Activated naive CD8-positive, alpha-beta T cell treated with anti-CD3 and anti-CD28 coated beads, Interleukin-2, amount 50 U/mL, for 16 hours (primary cell): ENCODE measurements around the gene IFRD1.
"Not testable (repeated sequence)": the region's sequence is repeated elsewhere in the genome, so short reads cannot be mapped to it uniquely, and the experiment has no call there.

Experiments
- DNase-seq: peaks from one replicate; pipeline ENCODE4 v3.0.0-alpha.2; 2020; ENCODE audit warnings: low read depth, low spot score

IFRD1 gene

DNA sequence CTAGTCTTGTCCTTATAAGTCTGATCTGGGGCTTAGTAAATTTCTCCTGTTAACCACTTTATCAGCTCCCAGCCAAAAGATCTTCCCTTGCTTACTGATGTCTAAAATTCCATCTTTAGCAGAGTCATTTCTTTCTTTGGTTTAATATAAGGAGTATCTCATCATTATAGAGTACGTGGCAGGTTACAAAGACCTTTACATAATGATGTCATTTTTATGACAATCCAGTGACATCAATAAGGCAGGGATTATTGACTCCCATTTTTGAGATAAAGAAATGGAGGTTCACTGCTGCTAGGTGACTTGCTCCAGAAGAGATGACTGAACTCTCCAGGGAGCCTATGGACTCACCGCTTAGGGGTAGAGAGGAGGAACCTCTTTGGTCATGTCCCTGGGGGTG, 8.1 kb upstream of the IFRD1 start:
- DNase-seq: no peak

- DNase-seq: no peak
Measured at GRCh38 chr7:112444505-112444904, 5.8 kb upstream of the IFRD1 start.

DNA sequence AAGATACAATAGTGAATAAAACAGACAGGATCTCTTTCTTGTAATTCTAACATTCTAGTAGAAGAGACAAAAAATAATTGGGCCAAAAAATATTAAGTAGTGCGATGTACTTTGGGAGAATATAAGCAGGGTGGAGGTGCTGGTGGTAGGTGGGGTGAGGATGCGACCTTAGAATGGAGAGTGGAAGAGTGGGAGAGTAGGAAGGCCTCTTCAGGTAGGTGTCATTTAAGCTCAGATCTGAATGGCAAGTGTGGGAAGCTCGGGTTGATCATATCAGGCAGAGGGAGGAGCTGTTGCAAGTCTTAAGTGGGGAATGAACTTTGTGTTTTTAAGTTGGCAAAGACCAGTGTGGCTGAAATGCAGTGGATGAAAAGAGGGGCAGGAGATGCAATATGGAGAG, 3.8 kb upstream of the IFRD1 start:
- DNase-seq: no peak

- DNase-seq: no peak
Measured at GRCh38 chr7:112447406-112447805, 2.9 kb upstream of the IFRD1 start.

DNA sequence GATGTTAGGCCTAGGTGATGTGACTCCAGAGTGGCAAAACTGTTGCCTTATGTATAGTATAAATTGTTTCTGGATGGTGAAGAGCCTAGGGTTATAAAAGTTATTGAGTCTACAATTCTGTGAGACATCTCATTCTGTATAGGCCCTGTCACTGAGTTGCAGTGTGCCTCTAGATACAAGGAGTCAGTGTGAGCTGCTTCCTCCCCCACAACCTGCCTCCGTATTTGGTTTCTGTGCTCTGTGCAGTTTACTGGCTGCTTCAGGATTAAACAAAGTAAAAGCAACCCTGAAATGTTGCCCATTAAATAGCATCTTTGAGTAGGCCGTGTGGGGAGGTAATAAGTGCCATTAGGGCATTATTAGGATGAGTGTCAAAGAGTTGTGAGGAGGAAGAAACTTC, 1.9 kb upstream of the IFRD1 start:
- DNase-seq: no peak

GRCh38 chr7:112448891-112449290, 1.4 kb upstream of the IFRD1 start:
- no peak for DNase-seq

- peak; percentile 7 for DNase-seq
Measured at GRCh38 chr7:112449353-112449752, 907 bp upstream of the IFRD1 start.

DNA sequence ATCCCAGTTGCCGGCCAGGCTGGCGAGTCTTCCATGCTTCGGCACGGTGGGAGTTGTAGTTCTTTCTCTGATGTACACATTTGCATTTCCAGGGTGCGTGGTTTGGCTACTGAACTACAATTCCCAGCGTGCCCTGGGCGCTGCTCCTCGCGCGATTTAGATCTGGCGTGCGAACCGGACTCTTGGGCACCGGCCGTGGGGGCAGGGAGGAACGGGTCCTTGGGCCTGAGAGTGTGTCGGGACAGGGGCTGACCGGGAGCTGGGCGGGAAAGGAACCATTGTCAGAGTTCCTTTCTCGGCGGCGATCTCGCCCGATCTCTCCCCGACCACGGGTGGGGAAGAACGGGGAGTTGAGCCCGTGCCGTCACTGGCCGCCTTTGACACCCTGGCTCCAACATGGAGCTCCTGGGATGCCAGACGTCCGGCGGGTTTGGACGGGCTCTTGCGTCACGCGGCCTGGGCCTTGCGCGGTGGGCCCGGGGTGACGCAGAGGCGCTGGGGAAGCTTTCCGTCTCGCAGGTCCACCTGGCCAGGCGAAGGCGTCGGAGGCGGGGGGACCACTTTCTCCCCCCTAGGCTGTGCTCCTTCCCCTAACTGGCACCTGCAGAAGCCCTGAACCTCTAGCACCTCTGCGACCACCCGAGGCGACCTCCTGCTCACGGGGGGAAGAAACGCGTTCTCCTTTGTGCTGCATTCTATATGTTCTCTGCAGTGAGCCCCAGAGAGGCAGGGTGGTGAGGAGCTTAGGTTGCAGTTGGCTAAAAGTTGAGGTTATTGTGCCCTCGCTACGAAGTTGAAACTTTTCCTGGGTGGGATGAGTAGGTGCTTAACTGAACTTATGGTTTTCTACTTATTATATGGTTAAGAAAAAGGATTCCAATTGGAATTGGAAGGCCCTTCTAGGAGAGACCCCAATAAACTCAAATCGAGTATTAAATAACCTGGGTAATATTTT, 824 bp downstream of the IFRD1 start:
- DNase-seq: peak; percentile 62

DNA sequence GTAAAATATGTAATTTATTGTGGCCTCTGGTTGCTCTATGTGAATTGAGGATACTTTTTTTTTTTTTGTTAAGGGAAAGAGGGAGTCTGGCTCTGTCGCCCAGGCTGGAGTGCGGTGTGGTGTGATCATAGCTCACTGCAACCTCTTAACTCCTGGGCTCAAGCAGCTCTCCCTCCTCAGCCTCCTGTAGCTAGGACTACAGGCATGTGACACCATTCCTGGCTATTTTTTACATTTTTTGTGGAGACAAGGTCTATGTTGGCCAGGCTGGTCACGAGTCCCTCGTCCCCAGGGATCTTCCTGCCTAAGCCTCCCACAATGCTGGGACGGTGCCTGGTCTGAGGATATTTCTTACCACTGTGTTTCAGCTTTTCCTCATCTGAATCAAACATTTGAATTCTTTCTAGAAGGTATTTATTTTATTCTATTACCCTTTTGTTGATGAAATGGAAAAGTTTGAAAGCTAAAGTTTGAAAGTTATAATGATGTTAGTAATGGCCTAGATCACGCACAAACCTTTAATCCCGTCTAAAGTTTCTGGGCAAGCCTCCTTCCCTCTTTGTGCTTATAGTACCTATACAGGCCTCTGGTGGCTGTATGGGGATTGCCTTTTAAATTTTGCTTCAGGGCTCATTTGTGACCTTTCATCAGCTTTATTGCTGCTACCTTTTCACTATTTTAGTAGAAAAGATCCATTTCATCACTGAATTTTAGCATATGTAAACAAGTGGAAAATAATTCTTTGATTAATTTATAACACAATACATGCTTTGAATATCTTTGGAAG, 2.0 kb downstream of the IFRD1 start:
- DNase-seq: no peak

GRCh38 chr7:112453505-112454171, 3.4 kb downstream of the IFRD1 start:
- no peak for DNase-seq

GRCh38 chr7:112454191-112454590, 3.9 kb downstream of the IFRD1 start:
- DNase-seq: not testable (repeated sequence)

- DNase-seq: no peak
Measured at GRCh38 chr7:112459645-112460044, 9.4 kb downstream of the IFRD1 start.

GRCh38 chr7:112462236-112462635, 12.0 kb downstream of the IFRD1 start:
- DNase-seq: no peak

DNA sequence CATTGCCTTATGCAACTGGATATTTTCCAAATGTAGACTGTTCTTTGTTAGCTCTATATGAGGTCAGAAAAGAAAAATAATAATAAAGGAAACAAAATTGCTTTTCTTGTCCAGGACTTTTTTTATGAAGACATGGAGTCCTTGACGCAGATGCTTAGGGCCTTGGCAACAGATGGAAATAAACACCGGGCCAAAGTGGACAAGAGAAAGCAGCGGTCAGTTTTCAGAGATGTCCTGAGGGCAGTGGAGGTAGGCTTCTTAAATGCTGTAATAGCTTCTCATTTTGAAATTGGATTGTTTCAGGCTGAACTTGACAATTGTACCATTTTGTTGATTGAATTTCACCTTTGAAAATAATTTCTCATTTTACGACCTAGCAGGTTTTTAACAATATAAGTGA, 17.6 kb downstream of the IFRD1 start:
- no peak for DNase-seq

- no peak for DNase-seq
Measured at GRCh38 chr7:112470194-112470593, 19.9 kb downstream of the IFRD1 start.

DNA sequence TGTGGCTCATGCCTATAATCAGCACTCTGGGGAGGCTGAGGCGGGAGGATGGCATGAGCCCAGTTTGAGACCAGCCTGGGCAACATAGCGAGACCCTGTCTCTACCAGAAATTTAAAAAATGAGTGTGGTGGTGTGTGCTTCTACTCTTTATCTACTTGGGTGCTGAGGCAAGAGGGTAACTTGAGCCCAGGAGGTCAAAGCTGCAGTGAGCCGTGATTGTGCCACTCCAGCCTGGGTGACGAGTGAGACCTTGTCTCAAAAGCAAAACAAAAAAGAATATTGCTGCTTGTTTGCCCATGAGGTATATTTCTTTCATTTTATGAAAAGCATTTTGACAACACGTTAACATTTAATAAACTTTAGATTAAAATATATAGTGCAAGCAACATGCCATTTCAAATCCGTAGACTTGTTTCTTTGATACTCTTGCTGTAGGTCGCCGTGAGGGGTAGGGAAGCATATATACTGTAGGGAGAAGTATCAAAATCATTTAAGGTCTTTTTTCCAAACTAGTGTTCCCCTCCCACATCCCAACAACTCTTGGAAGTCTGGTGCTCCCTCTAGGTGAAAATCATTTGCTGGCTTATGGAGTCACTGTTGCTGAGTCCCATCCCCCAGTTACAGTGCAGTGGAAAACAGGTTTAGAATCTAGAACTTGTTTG, 26.3 kb downstream of the IFRD1 start:
- no peak for DNase-seq

DNA sequence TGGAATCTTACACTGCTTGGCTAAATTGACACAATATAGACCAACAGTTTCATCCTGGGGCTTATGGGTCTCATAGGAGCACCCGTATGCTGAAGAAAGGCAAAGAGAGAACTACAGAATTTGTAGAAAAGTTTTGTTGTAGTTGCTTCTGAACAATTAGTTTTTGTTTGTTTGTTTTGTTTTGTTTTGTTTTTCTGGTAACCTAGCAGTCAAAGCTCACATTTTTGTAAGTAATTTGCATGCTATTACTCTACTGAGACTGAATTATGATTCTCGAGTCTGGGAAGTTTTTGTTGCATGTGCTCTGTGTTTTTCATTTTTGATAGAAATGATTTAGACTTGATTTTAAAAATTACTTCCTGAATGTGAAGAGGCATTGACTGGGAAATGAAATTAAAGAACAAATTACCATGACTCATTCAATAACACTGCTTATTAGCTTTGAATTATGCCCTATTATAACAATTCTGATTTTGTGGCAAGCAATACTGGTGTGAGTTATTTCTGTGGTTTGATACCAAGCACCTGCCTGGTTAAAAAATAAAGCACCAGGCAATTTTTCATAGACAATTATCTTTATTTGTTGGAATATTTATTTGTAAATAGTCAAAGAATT, 31.0 kb downstream of the IFRD1 start:
- DNase-seq: no peak

GRCh38 chr7:112481833-112482670, 31.8 kb downstream of the IFRD1 start:
- no peak for DNase-seq

DNA sequence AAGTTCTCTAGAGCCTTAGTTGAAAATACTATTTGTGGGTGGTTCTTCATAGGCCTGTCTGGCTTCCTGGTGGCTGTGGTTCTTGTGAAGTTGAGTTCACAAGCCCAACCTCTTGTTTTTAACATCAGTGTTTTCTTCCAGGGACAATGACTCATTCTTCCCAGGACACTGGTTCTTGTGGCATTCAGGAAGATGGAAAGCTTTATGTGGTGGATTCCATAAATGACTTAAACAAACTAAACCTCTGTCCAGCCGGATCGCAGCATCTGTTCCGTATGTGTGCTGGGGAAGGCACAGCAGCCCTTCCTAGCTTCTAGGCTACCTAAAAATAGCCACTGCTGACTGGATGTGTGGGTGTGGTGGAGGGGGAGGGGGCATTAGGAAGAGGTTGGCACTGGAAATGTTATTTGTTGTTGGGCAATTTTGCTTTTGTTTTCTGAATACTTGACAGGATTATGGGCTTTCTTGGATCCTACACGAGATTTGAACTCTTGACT, 34.5 kb downstream of the IFRD1 start:
- no peak for DNase-seq

DNA sequence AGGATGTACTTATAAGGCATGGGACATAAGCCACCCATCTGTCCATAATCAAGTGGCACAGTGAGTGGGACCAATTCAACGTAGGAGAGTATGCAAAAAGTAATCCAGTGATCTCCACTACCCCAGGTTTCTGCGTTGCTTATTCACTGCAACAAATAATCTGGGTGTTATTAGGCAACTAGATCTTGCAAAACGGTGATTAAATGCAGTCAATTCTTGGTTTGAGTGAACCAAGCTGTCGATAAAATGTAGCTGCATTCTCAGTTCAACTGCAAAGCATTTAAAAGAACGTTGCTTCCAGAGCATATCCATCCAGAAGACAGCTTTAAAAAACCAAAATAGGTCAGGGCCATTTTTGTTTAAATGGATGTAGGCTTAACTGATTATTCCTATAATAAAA, 35.5 kb downstream of the IFRD1 start:
- no peak for DNase-seq
